SK-N-SH treated with all-trans-retinoic acid at 6 μM for 48 hours (cell line): ENCODE results near the gene NTF3.

Experiments used
- ATAC-seq: fragments of 200-7000 bp; cut with Tn5 transposase; 3 replicates; pipeline ENCODE4 v1.9.1; 2020; ENCODE audit warnings: mild to moderate bottlenecking, moderate library complexity
- ARNTL ChIP-seq: fragments of 450-650 bp; formaldehyde crosslinking; IDR thresholded peaks from 2 replicates; pipeline ENCODE4 v1.5.0; 2020; ENCODE audit warnings: low read depth, mild to moderate bottlenecking, moderate library complexity, borderline replicate concordance
- BACH2 ChIP-seq: fragments of 250-450 bp; sonication (Bioruptor Pico); IDR thresholded peaks from 2 replicates; pipeline ENCODE4 v1.9.0; 2021; ENCODE audit warnings: mild to moderate bottlenecking, borderline replicate concordance
- CSDC2 ChIP-seq: fragments of 250-450 bp; sonication (Bioruptor Pico); IDR thresholded peaks from 2 replicates; pipeline ENCODE4 v1.5.0; 2020; ENCODE audit warnings: mild to moderate bottlenecking, moderate library complexity
- ESRRG ChIP-seq: fragments of 250-450 bp; sonication (Bioruptor Pico); IDR thresholded peaks from 2 replicates; pipeline ENCODE4 v1.6.1; 2021; ENCODE audit warnings: mild to moderate bottlenecking
- GLIS3 ChIP-seq: fragments of 250-450 bp; sonication (Bioruptor Pico); IDR thresholded peaks from 2 replicates; pipeline ENCODE4 v1.5.0; 2020; ENCODE audit warnings: mild to moderate bottlenecking, moderate library complexity
- ISL1 ChIP-seq: fragments of 250-450 bp; sonication (Bioruptor Pico); IDR thresholded peaks from 2 replicates; pipeline ENCODE4 v2.1.2; 2022; ENCODE audit warnings: mild to moderate bottlenecking, moderate library complexity
- PPARA ChIP-seq: fragments of 250-450 bp; sonication (Bioruptor Pico); IDR thresholded peaks from 2 replicates; pipeline ENCODE4 v1.5.0; 2020; ENCODE audit warnings: mild to moderate bottlenecking, borderline replicate concordance
- RARB ChIP-seq: fragments of 250-450 bp; sonication (Bioruptor Pico); IDR thresholded peaks from 2 replicates; pipeline ENCODE4 v1.8.0; 2021; ENCODE audit warnings: mild to moderate bottlenecking, moderate library complexity
- SNAI2 ChIP-seq: fragments of 250-450 bp; sonication (Bioruptor Pico); IDR thresholded peaks from 2 replicates; pipeline ENCODE4 v1.5.0; 2020; ENCODE audit warnings: mild to moderate bottlenecking, moderate library complexity
- TCF4 ChIP-seq: fragments of 250-450 bp; sonication (Bioruptor Pico); IDR thresholded peaks from 2 replicates; pipeline ENCODE4 v1.8.0; 2021; ENCODE audit warnings: mild to moderate bottlenecking, moderate library complexity, borderline replicate concordance
- TOX ChIP-seq: fragments of 250-450 bp; sonication (Bioruptor Pico); IDR thresholded peaks from 2 replicates; pipeline ENCODE4 v1.8.0; 2021; ENCODE audit warnings: mild to moderate bottlenecking, moderate library complexity, borderline replicate concordance
- ZC3H10 ChIP-seq: fragments of 250-450 bp; sonication (Bioruptor Pico); IDR thresholded peaks from 2 replicates; pipeline ENCODE4 v1.5.1; 2021; ENCODE audit warnings: mild to moderate bottlenecking, moderate library complexity
- ZFP3 ChIP-seq: fragments of 250-450 bp; sonication (Bioruptor Pico); IDR thresholded peaks from 2 replicates; pipeline ENCODE4 v1.5.0; 2020; ENCODE audit warnings: mild to moderate bottlenecking, moderate library complexity
- ZFP30 ChIP-seq: fragments of 450-650 bp; formaldehyde crosslinking; IDR thresholded peaks from 2 replicates; pipeline ENCODE4 v1.5.0; 2022; ENCODE audit warnings: mild to moderate bottlenecking, moderate library complexity
- ZNF565 ChIP-seq: fragments of 450-650 bp; formaldehyde crosslinking; conservative IDR thresholded peaks from 2 replicates; pipeline ENCODE4 v1.5.0; 2020; ENCODE audit warnings: low read depth, mild to moderate bottlenecking, moderate library complexity
- ZNF70 ChIP-seq: fragments of 450-650 bp; formaldehyde crosslinking; IDR thresholded peaks from 2 replicates; pipeline ENCODE4 v1.5.0; 2020; ENCODE audit warnings: mild to moderate bottlenecking, moderate library complexity
- ZNF8 ChIP-seq: fragments of 450-650 bp; formaldehyde crosslinking; IDR thresholded peaks from 2 replicates; pipeline ENCODE4 v1.5.0; 2020; ENCODE audit warnings: mild to moderate bottlenecking, moderate library complexity
- TF ChIP-seq, protein P1 (sequence below): fragments of 250-450 bp; sonication (Bioruptor Pico); IDR thresholded peaks from 2 replicates; pipeline ENCODE4 v1.5.1; 2021; ENCODE audit warnings: mild to moderate bottlenecking, moderate library complexity
- TF ChIP-seq, protein P2 (sequence below): fragments of 250-450 bp; sonication (Bioruptor Pico); IDR thresholded peaks from 2 replicates; pipeline ENCODE4 v1.5.1; 2020; ENCODE audit warnings: low read depth, mild to moderate bottlenecking, moderate library complexity
- TF ChIP-seq, protein P3 (sequence below): fragments of 250-450 bp; sonication (Bioruptor Pico); IDR thresholded peaks from 2 replicates; pipeline ENCODE4 v1.8.0; 2020; ENCODE audit warnings: mild to moderate bottlenecking, moderate library complexity, borderline replicate concordance
- TF ChIP-seq, protein P4 (sequence below): fragments of 250-450 bp; sonication (Bioruptor Pico); IDR thresholded peaks from 2 replicates; pipeline ENCODE4 v1.5.0; 2020; ENCODE audit warnings: mild to moderate bottlenecking, moderate library complexity
- TF ChIP-seq, protein P5 (sequence below): fragments of 250-450 bp; sonication (Bioruptor Pico); IDR thresholded peaks from 2 replicates; pipeline ENCODE4 v1.8.0; 2021; ENCODE audit warnings: low read depth, mild to moderate bottlenecking, moderate library complexity, borderline replicate concordance

The NTF3 gene

DNA sequence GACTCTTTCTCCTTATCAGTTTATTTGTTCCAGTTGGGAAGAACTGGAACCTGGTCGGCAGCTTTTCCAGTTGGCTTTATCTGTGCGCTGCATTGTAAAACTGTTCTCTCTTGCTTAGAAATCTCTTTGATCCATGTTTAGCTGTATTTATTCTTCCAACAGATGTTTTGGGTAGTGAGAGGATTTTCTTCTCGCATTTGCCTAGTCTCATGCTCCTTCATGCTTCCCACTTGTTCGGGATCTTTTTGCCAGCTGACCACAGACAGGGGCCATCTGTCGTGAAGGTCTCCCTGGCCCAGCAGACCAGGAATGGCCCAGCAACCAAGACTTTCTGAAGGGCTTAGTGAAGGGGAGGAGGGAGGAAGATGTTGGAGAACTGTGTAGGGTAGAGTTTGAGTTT lies 21.6 kb downstream of the NTF3 start:
- no peak for TF ChIP-seq ZNF8
- TF ChIP-seq RARB (CRISPR knock-in tag) = no peak
- no peak for TF ChIP-seq TOX (CRISPR knock-in tag)
- TF ChIP-seq BACH2 = no peak
- no peak for TF ChIP-seq TCF4
- no peak for TF ChIP-seq SNAI2 (CRISPR knock-in tag)
- no peak for TF ChIP-seq ARNTL (CRISPR knock-in tag)
- TF ChIP-seq, protein P1, sequence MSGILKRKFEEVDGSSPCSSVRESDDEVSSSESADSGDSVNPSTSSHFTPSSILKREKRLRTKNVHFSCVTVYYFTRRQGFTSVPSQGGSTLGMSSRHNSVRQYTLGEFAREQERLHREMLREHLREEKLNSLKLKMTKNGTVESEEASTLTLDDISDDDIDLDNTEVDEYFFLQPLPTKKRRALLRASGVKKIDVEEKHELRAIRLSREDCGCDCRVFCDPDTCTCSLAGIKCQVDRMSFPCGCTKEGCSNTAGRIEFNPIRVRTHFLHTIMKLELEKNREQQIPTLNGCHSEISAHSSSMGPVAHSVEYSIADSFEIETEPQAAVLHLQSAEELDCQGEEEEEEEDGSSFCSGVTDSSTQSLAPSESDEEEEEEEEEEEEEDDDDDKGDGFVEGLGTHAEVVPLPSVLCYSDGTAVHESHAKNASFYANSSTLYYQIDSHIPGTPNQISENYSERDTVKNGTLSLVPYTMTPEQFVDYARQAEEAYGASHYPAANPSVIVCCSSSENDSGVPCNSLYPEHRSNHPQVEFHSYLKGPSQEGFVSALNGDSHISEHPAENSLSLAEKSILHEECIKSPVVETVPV = no peak
- no peak for TF ChIP-seq PPARA (CRISPR knock-in tag)
- TF ChIP-seq ZFP3 (CRISPR knock-in tag) = no peak
- TF ChIP-seq GLIS3 (CRISPR knock-in tag) = no peak
- no peak for TF ChIP-seq ZNF565 (CRISPR knock-in tag)
- no peak for TF ChIP-seq ZC3H10 (CRISPR knock-in tag)
- TF ChIP-seq, protein P2, sequence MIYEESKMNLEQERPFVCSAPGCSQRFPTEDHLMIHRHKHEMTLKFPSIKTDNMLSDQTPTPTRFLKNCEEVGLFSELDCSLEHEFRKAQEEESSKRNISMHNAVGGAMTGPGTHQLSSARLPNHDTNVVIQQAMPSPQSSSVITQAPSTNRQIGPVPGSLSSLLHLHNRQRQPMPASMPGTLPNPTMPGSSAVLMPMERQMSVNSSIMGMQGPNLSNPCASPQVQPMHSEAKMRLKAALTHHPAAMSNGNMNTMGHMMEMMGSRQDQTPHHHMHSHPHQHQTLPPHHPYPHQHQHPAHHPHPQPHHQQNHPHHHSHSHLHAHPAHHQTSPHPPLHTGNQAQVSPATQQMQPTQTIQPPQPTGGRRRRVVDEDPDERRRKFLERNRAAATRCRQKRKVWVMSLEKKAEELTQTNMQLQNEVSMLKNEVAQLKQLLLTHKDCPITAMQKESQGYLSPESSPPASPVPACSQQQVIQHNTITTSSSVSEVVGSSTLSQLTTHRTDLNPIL (CRISPR knock-in tag) = no peak
- TF ChIP-seq, protein P3, sequence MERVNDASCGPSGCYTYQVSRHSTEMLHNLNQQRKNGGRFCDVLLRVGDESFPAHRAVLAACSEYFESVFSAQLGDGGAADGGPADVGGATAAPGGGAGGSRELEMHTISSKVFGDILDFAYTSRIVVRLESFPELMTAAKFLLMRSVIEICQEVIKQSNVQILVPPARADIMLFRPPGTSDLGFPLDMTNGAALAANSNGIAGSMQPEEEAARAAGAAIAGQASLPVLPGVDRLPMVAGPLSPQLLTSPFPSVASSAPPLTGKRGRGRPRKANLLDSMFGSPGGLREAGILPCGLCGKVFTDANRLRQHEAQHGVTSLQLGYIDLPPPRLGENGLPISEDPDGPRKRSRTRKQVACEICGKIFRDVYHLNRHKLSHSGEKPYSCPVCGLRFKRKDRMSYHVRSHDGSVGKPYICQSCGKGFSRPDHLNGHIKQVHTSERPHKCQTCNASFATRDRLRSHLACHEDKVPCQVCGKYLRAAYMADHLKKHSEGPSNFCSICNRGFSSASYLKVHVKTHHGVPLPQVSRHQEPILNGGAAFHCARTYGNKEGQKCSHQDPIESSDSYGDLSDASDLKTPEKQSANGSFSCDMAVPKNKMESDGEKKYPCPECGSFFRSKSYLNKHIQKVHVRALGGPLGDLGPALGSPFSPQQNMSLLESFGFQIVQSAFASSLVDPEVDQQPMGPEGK (CRISPR knock-in tag) = no peak
- TF ChIP-seq ISL1 (CRISPR knock-in tag) = no peak
- no peak for TF ChIP-seq ESRRG (CRISPR knock-in tag)
- no peak for TF ChIP-seq CSDC2 (CRISPR knock-in tag)
- TF ChIP-seq, protein P4, sequence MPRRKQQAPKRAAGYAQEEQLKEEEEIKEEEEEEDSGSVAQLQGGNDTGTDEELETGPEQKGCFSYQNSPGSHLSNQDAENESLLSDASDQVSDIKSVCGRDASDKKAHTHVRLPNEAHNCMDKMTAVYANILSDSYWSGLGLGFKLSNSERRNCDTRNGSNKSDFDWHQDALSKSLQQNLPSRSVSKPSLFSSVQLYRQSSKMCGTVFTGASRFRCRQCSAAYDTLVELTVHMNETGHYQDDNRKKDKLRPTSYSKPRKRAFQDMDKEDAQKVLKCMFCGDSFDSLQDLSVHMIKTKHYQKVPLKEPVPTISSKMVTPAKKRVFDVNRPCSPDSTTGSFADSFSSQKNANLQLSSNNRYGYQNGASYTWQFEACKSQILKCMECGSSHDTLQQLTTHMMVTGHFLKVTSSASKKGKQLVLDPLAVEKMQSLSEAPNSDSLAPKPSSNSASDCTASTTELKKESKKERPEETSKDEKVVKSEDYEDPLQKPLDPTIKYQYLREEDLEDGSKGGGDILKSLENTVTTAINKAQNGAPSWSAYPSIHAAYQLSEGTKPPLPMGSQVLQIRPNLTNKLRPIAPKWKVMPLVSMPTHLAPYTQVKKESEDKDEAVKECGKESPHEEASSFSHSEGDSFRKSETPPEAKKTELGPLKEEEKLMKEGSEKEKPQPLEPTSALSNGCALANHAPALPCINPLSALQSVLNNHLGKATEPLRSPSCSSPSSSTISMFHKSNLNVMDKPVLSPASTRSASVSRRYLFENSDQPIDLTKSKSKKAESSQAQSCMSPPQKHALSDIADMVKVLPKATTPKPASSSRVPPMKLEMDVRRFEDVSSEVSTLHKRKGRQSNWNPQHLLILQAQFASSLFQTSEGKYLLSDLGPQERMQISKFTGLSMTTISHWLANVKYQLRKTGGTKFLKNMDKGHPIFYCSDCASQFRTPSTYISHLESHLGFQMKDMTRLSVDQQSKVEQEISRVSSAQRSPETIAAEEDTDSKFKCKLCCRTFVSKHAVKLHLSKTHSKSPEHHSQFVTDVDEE (CRISPR knock-in tag) = no peak
- no peak for ATAC-seq

DNA sequence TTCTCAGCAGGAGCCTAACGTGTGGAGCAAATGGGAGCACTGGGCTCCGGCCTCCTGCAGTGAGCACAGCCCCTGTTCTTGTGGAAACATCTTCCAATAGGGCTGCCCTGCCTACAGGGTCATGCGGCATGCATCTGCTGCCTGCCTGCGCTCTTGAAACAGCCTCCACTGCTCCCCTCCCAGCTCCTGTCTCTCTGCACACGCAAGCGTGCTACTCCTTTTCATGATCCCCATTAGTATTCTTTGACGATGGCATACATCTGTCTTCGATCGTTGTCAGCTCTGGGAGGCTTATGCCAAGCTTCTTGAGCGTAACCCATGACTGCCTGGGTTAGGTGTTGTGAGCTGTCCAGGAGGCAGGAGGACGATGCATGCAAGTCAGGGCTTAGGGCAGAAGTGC lies 23.1 kb downstream of the NTF3 start:
- no peak for TF ChIP-seq ISL1 (CRISPR knock-in tag)
- TF ChIP-seq CSDC2 (CRISPR knock-in tag) = no peak
- no peak for TF ChIP-seq ESRRG (CRISPR knock-in tag)
- TF ChIP-seq BACH2 = no peak
- TF ChIP-seq, protein P5, sequence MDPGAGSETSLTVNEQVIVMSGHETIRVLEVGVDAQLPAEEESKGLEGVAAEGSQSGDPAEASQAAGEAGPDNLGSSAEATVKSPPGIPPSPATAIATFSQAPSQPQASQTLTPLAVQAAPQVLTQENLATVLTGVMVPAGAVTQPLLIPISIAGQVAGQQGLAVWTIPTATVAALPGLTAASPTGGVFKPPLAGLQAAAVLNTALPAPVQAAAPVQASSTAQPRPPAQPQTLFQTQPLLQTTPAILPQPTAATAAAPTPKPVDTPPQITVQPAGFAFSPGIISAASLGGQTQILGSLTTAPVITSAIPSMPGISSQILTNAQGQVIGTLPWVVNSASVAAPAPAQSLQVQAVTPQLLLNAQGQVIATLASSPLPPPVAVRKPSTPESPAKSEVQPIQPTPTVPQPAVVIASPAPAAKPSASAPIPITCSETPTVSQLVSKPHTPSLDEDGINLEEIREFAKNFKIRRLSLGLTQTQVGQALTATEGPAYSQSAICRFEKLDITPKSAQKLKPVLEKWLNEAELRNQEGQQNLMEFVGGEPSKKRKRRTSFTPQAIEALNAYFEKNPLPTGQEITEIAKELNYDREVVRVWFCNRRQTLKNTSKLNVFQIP (CRISPR knock-in tag) = no peak
- no peak for TF ChIP-seq TOX (CRISPR knock-in tag)
- TF ChIP-seq TCF4 = no peak
- no peak for TF ChIP-seq SNAI2 (CRISPR knock-in tag)
- TF ChIP-seq ZC3H10 (CRISPR knock-in tag) = no peak
- TF ChIP-seq ZNF70 (CRISPR knock-in tag) = no peak
- TF ChIP-seq ZFP3 (CRISPR knock-in tag) = no peak
- TF ChIP-seq, protein P3 (CRISPR knock-in tag) = no peak
- TF ChIP-seq ARNTL (CRISPR knock-in tag) = no peak
- TF ChIP-seq ZNF8 = no peak
- TF ChIP-seq, protein P2 (CRISPR knock-in tag) = no peak
- TF ChIP-seq ZFP30 = no peak
- no peak for TF ChIP-seq PPARA (CRISPR knock-in tag)
- no peak for ATAC-seq
